HEK293T (cell line): ENCODE measurements around the gene SUPT3H.
"Not testable (repeated sequence)": the region's sequence is repeated elsewhere in the genome, so short reads cannot be mapped to it uniquely, and the experiment has no call there.

Source experiments
- CTCF ChIA-PET: fragments of 350-600 bp; formaldehyde crosslinking; extraction: SDS; loops from one replicate; lab custom pipeline; 2021; ENCODE audit warnings: antibody characterized with exemption, inconsistent platforms; lab: Yijun Ruan, JAX
- POLR2A ChIA-PET: fragments of 350-600 bp; formaldehyde crosslinking; extraction: SDS; loops from one replicate; lab custom pipeline; 2020; ENCODE audit warnings: antibody characterized with exemption, inconsistent platforms; lab: Yijun Ruan, JAX
- DNase-seq: peaks from one replicate; pipeline ENCODE4 v3.0.0; 2012; ENCODE audit warnings: mixed read lengths; ENCODE audit errors: extremely low spot score
- ARNT ChIP-seq: fragments of 450-650 bp; IDR thresholded peaks from 2 replicates; pipeline ENCODE4 v1.6.1; 2017; ENCODE audit warnings: mild to moderate bottlenecking
- BHLHE40 ChIP-seq: fragments of 450-650 bp; IDR thresholded peaks from 2 replicates; pipeline ENCODE4 v1.6.1; 2016; ENCODE audit warnings: mild to moderate bottlenecking, moderate library complexity, borderline replicate concordance
- CTBP1 ChIP-seq: fragments of 450-650 bp; IDR thresholded peaks from 2 replicates; pipeline ENCODE4 v1.6.1; 2016; ENCODE audit warnings: borderline replicate concordance
- ELF4 ChIP-seq: fragments of 450-650 bp; IDR thresholded peaks from 2 replicates; pipeline ENCODE4 v1.6.1; 2017; ENCODE audit warnings: antibody characterized with exemption
- FOXA1 ChIP-seq: fragments of 450-650 bp; IDR thresholded peaks from 2 replicates; pipeline ENCODE4 v1.6.1; 2016; ENCODE audit warnings: mild to moderate bottlenecking
- FOXK2 ChIP-seq: fragments of 450-650 bp; IDR thresholded peaks from 2 replicates; pipeline ENCODE4 v1.6.1; 2016; ENCODE audit warnings: mild to moderate bottlenecking
- FOXM1 ChIP-seq: fragments of 450-650 bp; IDR thresholded peaks from 2 replicates; pipeline ENCODE4 v1.6.1; 2017; ENCODE audit warnings: mild to moderate bottlenecking, borderline replicate concordance
- HDGF ChIP-seq: fragments of 450-650 bp; IDR thresholded peaks from 2 replicates; pipeline ENCODE4 v1.6.1; 2017; ENCODE audit warnings: antibody characterized with exemption, borderline replicate concordance
- L3MBTL2 ChIP-seq: fragments of 450-650 bp; conservative IDR thresholded peaks from 2 replicates; pipeline ENCODE4 v1.6.1; 2016; ENCODE audit warnings: mild to moderate bottlenecking
- LEF1 ChIP-seq: fragments of 450-650 bp; IDR thresholded peaks from 2 replicates; pipeline ENCODE4 v1.6.1; 2017; ENCODE audit warnings: mild to moderate bottlenecking, borderline replicate concordance
- NFRKB ChIP-seq: fragments of 450-650 bp; IDR thresholded peaks from 2 replicates; pipeline ENCODE4 v1.6.1; 2016; ENCODE audit warnings: mild to moderate bottlenecking, moderate library complexity
- SP1 ChIP-seq: fragments of 450-650 bp; IDR thresholded peaks from 2 replicates; pipeline ENCODE4 v1.6.1; 2017
- SUZ12 ChIP-seq: fragments of 450-650 bp; IDR thresholded peaks from 2 replicates; pipeline ENCODE4 v1.6.1; 2016; ENCODE audit warnings: mild to moderate bottlenecking
- TARDBP ChIP-seq: fragments of 450-650 bp; IDR thresholded peaks from 2 replicates; pipeline ENCODE4 v1.6.1; 2016
- ZNF384 ChIP-seq: fragments of 450-650 bp; IDR thresholded peaks from 2 replicates; pipeline ENCODE4 v1.6.1; 2016
- TF ChIP-seq, protein P1 (sequence below): fragments of 450-650 bp; IDR thresholded peaks from 2 replicates; pipeline ENCODE4 v1.6.1; 2016

The SUPT3H gene

DNA sequence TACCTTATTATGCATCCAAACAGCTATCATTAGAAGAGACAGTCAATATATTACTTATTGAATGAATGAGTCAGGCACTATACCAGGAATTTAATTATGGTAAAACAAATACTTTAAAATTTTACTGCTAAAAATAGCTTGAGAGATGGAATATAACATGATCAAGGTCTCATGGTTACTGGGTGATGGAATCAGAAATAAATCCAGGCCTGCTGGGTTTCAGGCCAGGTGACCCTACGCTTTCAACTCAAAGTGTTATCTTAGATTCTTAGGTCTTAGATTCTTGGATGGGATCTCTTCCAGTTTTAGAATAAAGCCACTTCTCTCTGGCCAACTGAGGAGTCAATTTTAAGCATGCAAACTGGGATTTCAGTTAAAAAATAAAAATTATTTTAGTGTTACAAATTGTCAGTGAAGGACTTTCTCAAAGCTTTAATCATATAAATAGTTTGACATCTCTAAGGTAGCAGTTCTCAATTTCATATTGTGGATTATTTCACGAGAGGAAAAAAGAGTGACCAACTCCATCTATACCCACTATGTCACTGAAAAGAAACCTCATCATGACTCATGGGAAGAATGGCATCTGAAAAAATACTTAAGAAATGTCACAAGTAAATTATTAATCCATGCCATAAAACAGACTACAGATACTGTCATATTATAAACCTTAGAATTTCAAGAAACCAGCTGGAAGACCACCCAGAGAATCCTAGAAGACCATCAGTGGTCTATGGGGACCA lies 333.1 kb downstream of the SUPT3H start:
- POLR2A ChIA-PET: no interaction called here
- DNase-seq: no peak
- TF ChIP-seq LEF1 (no peak), SP1 (no peak), FOXM1 (no peak), ELF4 (no peak), FOXK2 (no peak), ARNT (no peak), TARDBP (no peak), FOXA1 (no peak), CTBP1 (no peak), BHLHE40 (no peak), HDGF (no peak), SUZ12 (no peak), ZNF384 (no peak), NFRKB (no peak), L3MBTL2 (no peak)
- TF ChIP-seq, protein P1, sequence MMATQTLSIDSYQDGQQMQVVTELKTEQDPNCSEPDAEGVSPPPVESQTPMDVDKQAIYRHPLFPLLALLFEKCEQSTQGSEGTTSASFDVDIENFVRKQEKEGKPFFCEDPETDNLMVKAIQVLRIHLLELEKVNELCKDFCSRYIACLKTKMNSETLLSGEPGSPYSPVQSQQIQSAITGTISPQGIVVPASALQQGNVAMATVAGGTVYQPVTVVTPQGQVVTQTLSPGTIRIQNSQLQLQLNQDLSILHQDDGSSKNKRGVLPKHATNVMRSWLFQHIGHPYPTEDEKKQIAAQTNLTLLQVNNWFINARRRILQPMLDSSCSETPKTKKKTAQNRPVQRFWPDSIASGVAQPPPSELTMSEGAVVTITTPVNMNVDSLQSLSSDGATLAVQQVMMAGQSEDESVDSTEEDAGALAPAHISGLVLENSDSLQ: no peak
- CTCF ChIA-PET: interaction anchor here (0.7 kb wide), 1 partner anchor 477 kb away, joined by 3 read pairs; no protein-coding TSS in a partner anchor

DNA sequence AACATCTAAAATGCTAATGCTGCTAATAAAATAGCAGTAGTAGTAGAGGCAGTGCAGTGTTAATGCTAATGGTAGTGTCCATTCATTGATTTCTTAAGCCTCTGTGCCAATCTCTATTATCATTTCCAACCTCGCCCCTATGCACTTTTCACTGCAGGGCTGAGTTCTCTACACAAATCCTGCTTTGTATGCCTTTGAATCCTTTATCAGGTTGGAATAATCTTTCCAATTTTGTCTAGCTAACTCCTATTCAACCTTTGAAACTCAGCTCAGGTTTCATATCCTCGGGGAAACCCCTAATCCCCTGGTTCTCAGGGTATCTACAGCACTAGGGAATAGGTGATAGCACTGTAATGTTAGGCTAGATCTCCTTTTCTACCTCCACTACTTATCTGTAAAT lies 333.6 kb downstream of the SUPT3H start:
- ChIA-PET POLR2A (no interaction called here), CTCF (interaction anchor here (0.7 kb wide), 1 partner anchor 477 kb away, joined by 3 read pairs; no protein-coding TSS in a partner anchor)
- no peak for DNase-seq
- TF ChIP-seq L3MBTL2 (no peak), ELF4 (no peak), SP1 (no peak), ZNF384 (no peak), FOXM1 (no peak), ARNT (no peak), SUZ12 (no peak), NFRKB (no peak), BHLHE40 (no peak), LEF1 (no peak), CTBP1 (no peak), FOXA1 (no peak), FOXK2 (no peak), TARDBP (no peak)
- TF ChIP-seq, protein P1: no peak

DNA sequence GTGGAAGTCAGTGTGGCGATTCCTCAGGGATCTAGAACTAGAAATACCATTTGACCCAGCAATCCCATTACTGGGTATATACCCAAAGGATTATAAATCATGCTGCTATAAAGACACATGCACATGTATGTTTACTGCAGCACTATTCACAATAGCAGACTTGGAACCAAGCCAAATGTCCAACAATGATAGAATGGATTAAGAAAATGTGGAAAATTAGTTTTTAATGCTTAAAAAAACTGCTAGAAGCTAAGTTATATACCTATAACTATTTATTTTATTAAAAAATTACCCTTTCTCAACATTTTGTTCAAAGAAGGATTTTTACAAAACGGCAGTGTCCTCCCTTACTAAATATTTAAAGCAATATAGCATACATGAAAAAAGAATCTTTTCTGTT lies 335.1 kb downstream of the SUPT3H start:
- CTCF ChIA-PET, POLR2A ChIA-PET, DNase-seq: not testable (repeated sequence)

DNA sequence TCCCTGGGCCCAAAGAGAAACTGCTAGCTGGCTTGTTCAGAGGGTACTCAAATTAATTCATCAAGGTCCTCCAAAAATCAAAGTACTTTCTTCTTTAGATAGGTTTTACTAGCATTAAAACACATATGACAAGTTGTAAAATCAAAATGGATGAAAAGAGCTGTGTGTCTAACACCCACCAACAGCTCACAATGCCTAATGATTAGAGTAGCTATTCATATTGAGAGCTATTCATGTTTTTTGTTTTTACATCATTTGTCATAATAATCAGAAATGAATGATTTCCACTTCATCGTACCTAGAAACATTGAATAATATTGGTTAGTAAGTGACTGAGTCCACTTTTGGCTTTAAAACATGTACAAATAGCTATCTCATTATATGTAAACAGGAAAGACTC lies 339.5 kb downstream of the SUPT3H start:
- DNase-seq: no peak
- CTCF ChIA-PET: no interaction called here
- POLR2A ChIA-PET: no interaction called here
- TF ChIP-seq, protein P1: no peak
- TF ChIP-seq L3MBTL2 (no peak), FOXK2 (no peak), HDGF (no peak), CTBP1 (no peak), SUZ12 (no peak), TARDBP (no peak), ARNT (no peak), ZNF384 (no peak), LEF1 (no peak), ELF4 (no peak), FOXA1 (no peak), NFRKB (no peak)

DNA sequence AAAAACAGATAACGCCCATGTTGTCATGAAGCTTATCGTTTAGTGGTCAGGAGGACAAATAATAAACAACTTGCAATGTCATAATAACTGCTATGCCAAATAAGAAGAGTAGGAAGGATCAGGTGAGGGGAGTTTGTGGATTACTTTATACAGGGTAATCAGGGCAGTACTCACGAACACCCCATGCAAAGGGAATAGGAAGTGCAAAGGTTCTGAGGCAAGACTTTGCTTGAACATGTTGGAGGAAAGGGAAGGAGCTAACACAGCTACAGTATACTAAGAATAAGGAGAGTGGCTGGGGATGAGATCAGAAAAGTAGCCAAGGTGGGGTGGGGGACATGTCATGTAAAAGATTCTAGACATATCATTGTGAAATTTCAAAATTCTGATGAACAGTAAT lies 341.6 kb downstream of the SUPT3H start:
- TF ChIP-seq BHLHE40 (no peak), ELF4 (no peak), FOXA1 (no peak), SUZ12 (no peak), ARNT (no peak), FOXM1 (no peak), FOXK2 (no peak), CTBP1 (no peak), SP1 (no peak), TARDBP (no peak), HDGF (no peak), L3MBTL2 (no peak), LEF1 (no peak), ZNF384 (no peak)
- TF ChIP-seq, protein P1: no peak
- CTCF ChIA-PET: no interaction called here
- no peak for DNase-seq
- POLR2A ChIA-PET: no interaction called here
